K562 (cell line): ENCODE measurements around the gene LRP10. TPM values are rescaled to one million over a fixed set of nuclear protein-coding genes. Genes with fewer than 3 reads are reported as not detected.

Experiments
- CLOCK ChIP-seq: fragments of 250-450 bp; sonication (Bioruptor Pico); IDR thresholded peaks from 2 replicates; pipeline ENCODE4 v1.4.0; 2020; ENCODE audit warnings: mild to moderate bottlenecking, moderate library complexity, borderline replicate concordance
- ETV6 ChIP-seq, 3 experiments: fragments of 150-350 bp in 1 of 3; sonication (generic) in 1 of 3; formaldehyde crosslinking in 1 of 3; IDR thresholded peaks; 2 replicates each; pipeline versions ENCODE4 v1.6.1 to v1.8.0; 2014 to 2022; ENCODE audit warnings: borderline replicate concordance in 2 of 3, low read depth in 2 of 3, antibody characterized with exemption in 1 of 3, low read length in 1 of 3, mild to moderate bottlenecking in 1 of 3, missing genetic modification reagents in 1 of 3
- FOSL1 ChIP-seq: fragments of 200-800 bp; sonication (Bioruptor generic); conservative IDR thresholded peaks from 2 replicates; pipeline ENCODE4 v1.6.1; 2016; ENCODE audit warnings: missing genetic modification characterization, missing compliant biosample characterization
- FOXM1 ChIP-seq, 2 experiments: fragments of 450-650 bp in 1 of 2; sonication (generic) in 1 of 2; formaldehyde crosslinking in 1 of 2; IDR thresholded peaks; 2 replicates each; pipeline versions ENCODE4 v1.6.1 to v1.9.0; 2017 to 2022; ENCODE audit warnings: low read depth in 2 of 2, mild to moderate bottlenecking in 2 of 2, missing genetic modification reagents in 1 of 2, moderate library complexity in 1 of 2
- HNRNPLL ChIP-seq: fragments of 200-400 bp; formaldehyde crosslinking; IDR thresholded peaks from 2 replicates; pipeline ENCODE4 v1.6.1; 2017; ENCODE audit warnings: low read length, low read depth, mild to moderate bottlenecking; ENCODE audit not compliant: poor library complexity, severe bottlenecking
- JUNB ChIP-seq: fragments of 450-650 bp; formaldehyde crosslinking; conservative IDR thresholded peaks from 2 replicates; pipeline ENCODE4 v1.4.0; 2020; ENCODE audit warnings: mild to moderate bottlenecking
- NR2F6 ChIP-seq: fragments of 450-650 bp; formaldehyde crosslinking; IDR thresholded peaks from 2 replicates; pipeline ENCODE4 v1.4.0; 2020; ENCODE audit warnings: mild to moderate bottlenecking
- PATZ1 ChIP-seq: fragments of 250-450 bp; sonication (Bioruptor Pico); IDR thresholded peaks from 2 replicates; pipeline ENCODE4 v1.5.0; 2020; ENCODE audit warnings: mild to moderate bottlenecking, borderline replicate concordance
- POLR2B ChIP-seq: fragments of 450-650 bp; IDR thresholded peaks from 2 replicates; pipeline ENCODE4 v1.6.1; 2018; ENCODE audit warnings: low read depth; ENCODE audit not compliant: partially characterized antibody
- SLC30A9 ChIP-seq: fragments of 250-450 bp; sonication (Bioruptor Pico); IDR thresholded peaks from 2 replicates; pipeline ENCODE4 v1.8.0; 2022; ENCODE audit warnings: mild to moderate bottlenecking, moderate library complexity
- SMAD4 ChIP-seq: fragments of 250-450 bp; sonication (Bioruptor Pico); conservative IDR thresholded peaks from 2 replicates; pipeline ENCODE4 v1.8.0; 2021; ENCODE audit warnings: inconsistent platforms, mild to moderate bottlenecking, moderate library complexity
- SNIP1 ChIP-seq: fragments of 450-650 bp; IDR thresholded peaks from 2 replicates; pipeline ENCODE4 v1.7.1; 2017; ENCODE audit warnings: low read depth, mild to moderate bottlenecking
- SRSF1 ChIP-seq: fragments of 200-400 bp; formaldehyde crosslinking; IDR thresholded peaks from 2 replicates; pipeline ENCODE4 v1.6.1; 2017; ENCODE audit warnings: mild to moderate bottlenecking, low read depth, low read length, moderate library complexity
- SRSF9 ChIP-seq: fragments of 200-400 bp; formaldehyde crosslinking; IDR thresholded peaks from 2 replicates; pipeline ENCODE4 v1.6.1; 2017; ENCODE audit warnings: low read depth, low read length, borderline replicate concordance
- TAF7 ChIP-seq: fragments of 450-650 bp; IDR thresholded peaks from 2 replicates; pipeline ENCODE4 v1.6.1; 2016; ENCODE audit warnings: missing genetic modification characterization, missing compliant biosample characterization
- TCF7L2 ChIP-seq: fragments of 150-350 bp; IDR thresholded peaks from 2 replicates; pipeline ENCODE4 v1.6.1; 2016; ENCODE audit warnings: low read depth, mild to moderate bottlenecking, low read length, moderate library complexity
- ZBTB11 ChIP-seq, 3 experiments: fragments of 200-800 bp in 1 of 3; fragments of 250-450 bp in 1 of 3; fragments of 450-650 bp in 1 of 3; sonication (Bioruptor Pico) in 1 of 3; sonication (Bioruptor generic) in 1 of 3; formaldehyde crosslinking in 1 of 3; IDR thresholded peaks; 2 replicates each; pipeline versions ENCODE4 v1.6.1 to v1.8.0; 2016 to 2022; ENCODE audit warnings: mild to moderate bottlenecking in 2 of 3, missing genetic modification characterization in 2 of 3, missing compliant biosample characterization in 1 of 3, moderate library complexity in 1 of 3
- ZNF311 ChIP-seq: fragments of 250-450 bp; sonication (Bioruptor Pico); IDR thresholded peaks from 2 replicates; pipeline ENCODE4 v1.4.0; 2020; ENCODE audit warnings: mild to moderate bottlenecking, moderate library complexity
- polyA plus RNA-seq, 8 experiments: library from polyadenylated mRNA; depleted of rRNA in 4 of 8; stranded (reverse) in 5 of 8; unstranded in 3 of 8; fragments of >200 nt; fragmentation: Nextera tagmentation in 2 of 8; fragmentation: Illumina TruSeq in 1 of 8; extraction: Ambion mirVana in 2 of 8; extraction: Trizol in 1 of 8; gene quantifications; 2 replicates each; pipeline versions ENCODE4 v1.2.1 to v1.2.3, GENCODE V29; 2011 to 2014; ENCODE audit warnings: inconsistent platforms in 1 of 8, missing spikeins in 1 of 8
- total RNA-seq, 7 experiments: library from RNA; depleted of rRNA in 6 of 7; stranded (reverse); fragments of >200 nt in 6 of 7; fragmentation: Illumina TruSeq in 2 of 7; extraction: Trizol in 2 of 7; gene quantifications; 2 replicates each; pipeline versions ENCODE4 v1.2.1 to v1.2.3, GENCODE V29; 2011 to 2021; ENCODE audit warnings: low replicate concordance in 1 of 7

The LRP10 gene
- total and polyA plus RNA-seq, 9 of the 15 experiments (the other 6 are each of a cell fraction or from before 2014, with no cell fraction given), result 1.3 to 45.5 (median 10.9) TPM

GRCh38 chr14:22918804-22919600 is 47.5 kb downstream of the LRP10 start, which contains the start of gene RBM23 (continued):
- TF ChIP-seq FOSL1 (tag), result no peak; the same call in 1 of the 2 replicates
- TF ChIP-seq NR2F6 (CRISPR knock-in tag), result no peak
- peak; percentile 92 for TF ChIP-seq POLR2B
- TF ChIP-seq TAF7 (tag), result peak; percentile 84
- TF ChIP-seq FOXM1 (IDR thresholded peaks at IDR 0.05; ENCODE audit: low read depth), result no peak
- no peak for TF ChIP-seq FOXM1 (CRISPR knock-in tag; IDR thresholded peaks at IDR 0.05; ENCODE audit: low read depth)
- no peak for TF ChIP-seq PATZ1 (CRISPR knock-in tag)
- no peak for TF ChIP-seq JUNB (CRISPR knock-in tag)
- no peak for TF ChIP-seq ZNF311 (CRISPR knock-in tag)
- no peak for TF ChIP-seq ETV6 (IDR thresholded peaks at IDR 0.05; ENCODE audit: borderline replicate concordance in 1 of 2, low read depth in 2 of 2, low read length in 1 of 2)
- no peak for TF ChIP-seq ETV6 (CRISPR knock-in tag; IDR thresholded peaks at IDR 0.05; ENCODE audit: borderline replicate concordance)
- TF ChIP-seq CLOCK (CRISPR knock-in tag), result no peak
- TF ChIP-seq HNRNPLL, result peak; percentile 43
- TF ChIP-seq SRSF1, result no peak
- 0 out of 6 replicates have a peak, but pooled peaks of 1 of the 3 experiments have one; percentile 37 for TF ChIP-seq ZBTB11 (CRISPR knock-in tag; IDR thresholded peaks at IDR 0.05)
- TF ChIP-seq SRSF9, result no peak
- TF ChIP-seq SMAD4 (CRISPR knock-in tag), result no peak
- TF ChIP-seq SNIP1, result no peak
- no peak for TF ChIP-seq TCF7L2
- TF ChIP-seq SLC30A9, result no peak
